Effector CD4-positive, alpha-beta T cell (primary cell): Measurements from ENCODE around the gene STAG3.

Source experiments
- DNase-seq: peaks from one replicate; pipeline ENCODE4 v3.0.0-alpha.2; 2020

The STAG3 gene

GRCh38 chr7:100154651-100155491 is 22.8 kb upstream of the STAG3 start:
- DNase-seq: no peak

- no peak for DNase-seq
Observed at GRCh38 chr7:100155553-100156317, 22.0 kb upstream of the STAG3 start.

GRCh38 chr7:100156331-100157068 is 21.2 kb upstream of the STAG3 start:
- no peak for DNase-seq

GRCh38 chr7:100157069-100157333 is 20.7 kb upstream of the STAG3 start:
- no peak for DNase-seq

DNA sequence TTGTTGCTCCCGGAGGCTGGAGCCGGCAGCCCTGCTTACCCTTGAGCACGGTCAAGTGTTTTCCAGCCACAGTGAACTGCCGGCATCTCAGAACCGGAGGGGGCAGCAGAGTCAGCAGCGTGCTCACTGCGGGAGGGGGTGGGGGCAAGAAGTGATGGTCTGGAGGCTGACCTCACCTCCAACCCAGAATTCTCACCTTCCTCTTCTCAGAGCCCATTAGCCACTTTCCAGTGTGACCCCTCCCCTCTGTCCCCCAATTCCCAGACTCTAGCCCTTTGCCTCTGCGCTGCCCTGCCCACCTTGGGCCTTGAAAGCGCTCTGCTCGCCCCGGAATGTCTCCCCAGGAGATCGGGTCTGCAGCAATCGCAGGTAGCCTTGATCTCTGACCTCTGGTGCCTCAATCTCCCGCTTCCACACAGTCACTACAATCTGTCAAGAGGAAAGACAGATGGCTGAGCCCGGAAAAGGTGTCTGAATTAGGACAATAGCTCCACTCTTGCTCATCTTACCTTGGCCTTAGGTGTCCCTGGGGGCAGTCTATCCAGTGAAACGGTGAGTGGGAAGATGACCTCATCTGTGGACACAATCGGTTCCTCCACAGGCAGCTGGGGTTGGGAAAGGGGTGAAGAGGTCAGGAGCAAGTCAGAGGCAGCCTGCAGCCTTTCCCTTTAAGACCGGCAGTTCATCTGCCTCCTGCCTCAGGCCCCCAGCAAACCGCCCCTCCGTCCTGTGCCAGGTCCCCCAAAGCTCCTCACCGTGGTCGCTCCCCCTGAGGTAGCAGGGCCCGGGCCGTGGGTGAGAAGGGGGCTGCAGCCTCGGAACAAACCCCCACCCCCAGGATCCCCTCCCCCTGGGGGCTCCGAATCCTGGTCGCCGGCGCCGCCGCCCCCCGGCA is 20.1 kb upstream of the STAG3 start:
- no peak for DNase-seq

- peak; percentile 89 for DNase-seq
Observed at GRCh38 chr7:100158229-100159098, 19.3 kb upstream of the STAG3 start, which contains the start of gene TRAPPC14. TSS of gene TRAPPC14 (minus strand) at chr7:100158723. CDS start at chr7:100158499, 224 bp downstream.

DNA sequence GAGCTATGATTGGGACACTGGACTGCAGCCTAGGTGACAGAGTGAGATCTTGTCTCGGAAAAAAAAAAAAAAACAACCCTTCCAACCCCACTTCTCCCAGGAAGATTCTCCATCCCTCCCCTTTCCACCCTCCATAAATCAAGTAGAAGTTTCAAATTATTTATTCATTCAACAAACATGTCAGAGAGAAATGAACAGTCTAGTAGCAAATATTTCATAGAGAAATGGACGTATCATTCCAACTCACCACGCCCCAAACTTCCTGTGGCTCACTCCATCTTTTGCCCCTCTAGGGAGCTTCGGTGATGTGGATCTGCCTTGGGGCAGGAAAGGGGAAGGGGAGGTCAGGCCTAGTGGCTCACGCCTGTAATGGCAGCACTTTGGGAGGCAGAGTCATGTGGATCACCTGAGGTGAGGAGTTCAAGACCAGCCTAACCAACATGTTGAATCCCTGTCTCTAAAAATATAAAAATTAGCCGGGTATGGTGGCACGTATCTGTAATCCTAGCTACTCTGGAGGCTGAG is 18.6 kb upstream of the STAG3 start:
- DNase-seq: no peak

DNA sequence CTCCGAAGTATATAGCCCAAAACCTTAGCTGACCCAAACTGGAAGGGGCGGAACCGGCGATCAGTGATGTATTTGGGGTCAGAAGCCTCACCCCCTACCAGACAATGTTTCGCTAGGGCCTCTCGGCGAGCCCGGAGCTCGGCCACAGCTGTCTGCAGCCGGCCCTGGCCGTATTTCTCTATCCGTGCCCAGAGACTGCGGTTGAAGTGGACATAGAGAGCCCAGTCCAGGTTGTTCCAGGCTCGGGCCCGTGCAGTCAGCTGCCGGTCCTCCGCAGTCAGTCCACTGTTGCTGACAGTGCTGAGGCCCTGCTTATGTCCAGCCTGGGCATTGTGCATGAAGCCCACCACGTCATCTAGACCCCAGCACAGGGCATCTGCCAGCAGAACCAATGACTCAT is 17.7 kb upstream of the STAG3 start:
- DNase-seq: no peak

DNA sequence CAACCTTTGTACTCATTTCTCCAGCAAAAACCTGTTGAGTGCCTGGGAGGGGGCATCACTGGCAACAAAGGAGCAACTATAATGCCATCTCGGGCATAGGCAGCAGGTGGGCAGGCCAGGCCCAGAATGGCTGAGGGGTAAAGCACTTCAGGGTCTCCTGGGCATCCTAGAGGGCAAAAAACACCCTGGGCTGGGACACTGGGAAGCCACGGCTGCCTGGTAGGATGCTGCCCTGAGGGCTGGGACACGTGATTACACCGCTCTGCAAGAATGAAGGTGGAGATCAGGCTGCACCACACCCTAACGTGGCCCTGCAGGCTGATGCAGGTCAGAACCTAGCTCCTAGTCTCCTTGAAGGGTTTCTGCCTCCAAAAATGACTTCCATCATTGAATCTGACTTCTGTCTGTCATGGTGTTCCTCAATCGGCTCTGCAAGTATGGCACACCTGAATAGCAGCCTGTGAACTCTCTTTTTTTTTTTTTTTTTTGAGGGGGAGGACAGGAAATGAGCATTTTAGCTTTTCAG is 14.6 kb upstream of the STAG3 start:
- DNase-seq: no peak

- DNase-seq: no peak
Observed at GRCh38 chr7:100163871-100164270, 13.8 kb upstream of the STAG3 start.

GRCh38 chr7:100166317-100166940 is 11.3 kb upstream of the STAG3 start:
- DNase-seq: no peak

GRCh38 chr7:100166970-100167911 is 10.5 kb upstream of the STAG3 start:
- DNase-seq: no peak

- no peak for DNase-seq
Observed at GRCh38 chr7:100167912-100168323, 9.8 kb upstream of the STAG3 start.

- DNase-seq: no peak
Observed at GRCh38 chr7:100169147-100169850, 8.4 kb upstream of the STAG3 start.

- no peak for DNase-seq
Observed at GRCh38 chr7:100170101-100170897, 7.4 kb upstream of the STAG3 start.

GRCh38 chr7:100171087-100171681 is 6.5 kb upstream of the STAG3 start:
- DNase-seq: no peak

- no peak for DNase-seq
Observed at GRCh38 chr7:100171840-100172239, 5.9 kb upstream of the STAG3 start.
